CD8-positive, alpha-beta memory T cell (primary cell): ENCODE data around the gene CD36. TPM values are rescaled to one million over a fixed set of nuclear protein-coding genes. Genes with fewer than 3 reads are reported as not detected.

Source experiments
- CTCF ChIA-PET: fragments of 350-600 bp; sonication (Branson Sonifier 250); formaldehyde crosslinking; loops from one replicate; lab custom pipeline; 2021; ENCODE audit warnings: antibody characterized with exemption; lab: Charles Lee
- POLR2A ChIA-PET: fragments of 350-600 bp; sonication (Branson Sonifier 250); formaldehyde crosslinking; loops from one replicate; lab custom pipeline; 2021; ENCODE audit warnings: antibody characterized with exemption; lab: Charles Lee
- DNase-seq, 5 donors: peaks; one replicate each; pipeline versions ENCODE4 v3.0.0 to v3.0.0-alpha.2; 2020 to 2022; ENCODE audit warnings: mixed read lengths in 1 of 5
- H3K27ac ChIP-seq: one replicate; pipeline ENCODE4 v1.7.0; 2013; ENCODE audit warnings: low read depth, mild to moderate bottlenecking, low read length, moderate library complexity
- H3K27me3 ChIP-seq: 2 replicates; pipeline ENCODE4 v1.7.0; 2013; ENCODE audit warnings: low read length, mild to moderate bottlenecking; ENCODE audit not compliant: insufficient read depth, poor library complexity, severe bottlenecking
- H3K36me3 ChIP-seq: 2 replicates; pipeline ENCODE4 v1.7.0; 2013; ENCODE audit warnings: mild to moderate bottlenecking, low read length, moderate library complexity; ENCODE audit not compliant: insufficient read depth
- H3K4me1 ChIP-seq: 2 replicates; pipeline ENCODE4 v1.7.0; 2013; ENCODE audit warnings: mild to moderate bottlenecking, low read length, moderate library complexity; ENCODE audit not compliant: insufficient read depth
- H3K4me3 ChIP-seq: 2 replicates; pipeline ENCODE4 v1.7.0; 2013; ENCODE audit warnings: mild to moderate bottlenecking, low read length
- H3K9me3 ChIP-seq: 2 replicates; pipeline ENCODE4 v1.7.0; 2013; ENCODE audit warnings: mild to moderate bottlenecking, low read length
- H3K27ac Mint-ChIP-seq, 8 donors: one replicate each; pipeline ENCODE4 v1.8.0; 2020 to 2021; ENCODE audit warnings: mixed read lengths in 8 of 8, mild to moderate bottlenecking in 6 of 8, inconsistent platforms in 3 of 8, moderate library complexity in 3 of 8
- H3K27me3 Mint-ChIP-seq, 2 donors: one replicate each; pipeline ENCODE4 v1.8.0; 2020 to 2021; ENCODE audit warnings: mixed read lengths in 2 of 2, mild to moderate bottlenecking in 1 of 2, moderate library complexity in 1 of 2
- H3K36me3 Mint-ChIP-seq, 3 donors: one replicate each; pipeline ENCODE4 v1.8.0; 2020 to 2021; ENCODE audit warnings: mixed read lengths in 3 of 3, inconsistent platforms in 1 of 3, mild to moderate bottlenecking in 1 of 3
- H3K4me1 Mint-ChIP-seq, 3 donors: one replicate each; pipeline ENCODE4 v1.8.0; 2020 to 2021; ENCODE audit warnings: mixed read lengths in 3 of 3, inconsistent platforms in 1 of 3, mild to moderate bottlenecking in 1 of 3
- H3K4me3 Mint-ChIP-seq, 7 donors: one replicate each; pipeline ENCODE4 v1.8.0; 2020 to 2021; ENCODE audit warnings: mixed read lengths in 7 of 7, mild to moderate bottlenecking in 6 of 7, moderate library complexity in 4 of 7, inconsistent platforms in 2 of 7
- H3K9me3 Mint-ChIP-seq, 5 donors: one replicate each; pipeline ENCODE4 v1.8.0; 2020 to 2022; ENCODE audit warnings: mixed read lengths in 5 of 5, mild to moderate bottlenecking in 3 of 5, moderate library complexity in 2 of 5, inconsistent platforms in 1 of 5
- polyA plus RNA-seq: library from polyadenylated mRNA; unstranded; fragments of 300-500 nt; fragmentation: Illumina TruSeq; gene quantifications from one replicate; pipeline ENCODE4 v1.2.3, GENCODE V29; 2021
- total RNA-seq, 2 experiments: library from RNA; stranded (reverse); gene quantifications; one replicate each; pipeline ENCODE4 v1.2.3, GENCODE V29; 2021

The CD36 gene
- total and polyA plus RNA-seq, 3 experiments from 2014 or later, result 4.6 to 4.7 TPM; not detected in 1

DNA sequence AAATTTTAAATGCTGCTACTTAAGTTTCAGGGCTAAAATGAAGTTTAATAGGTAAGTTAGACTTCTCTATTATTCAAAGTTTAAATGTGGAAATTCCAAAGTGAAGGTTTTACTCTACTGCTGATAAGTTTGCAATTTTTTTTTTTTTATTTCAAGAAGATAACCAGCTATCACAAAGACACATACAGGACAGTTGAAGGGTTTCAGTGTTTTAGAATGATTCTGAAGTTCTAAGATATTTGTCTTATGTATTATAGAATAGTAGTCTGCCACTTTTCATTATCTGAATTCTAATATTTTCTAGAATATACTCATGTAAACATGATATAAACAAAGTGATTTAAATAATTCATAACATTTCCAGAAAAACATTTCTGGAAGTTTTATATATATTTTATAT is 7.0 kb upstream of the CD36 start:
- Mint-ChIP-seq H3K27me3 (no peaks in the 10 kb centered on the region), H3K27ac (no peak overlapping the region), H3K4me3 (no peak overlapping the region), H3K4me1 (no peaks in the 10 kb centered on the region), H3K9me3 (peaks cover 0 to 7% (median 3%) of the 10 kb centered on the region in 5 donors), H3K36me3 (no peaks in the 10 kb centered on the region)
- Histone ChIP-seq H3K27ac (no peak overlapping the region), H3K9me3 (no peaks in the 10 kb centered on the region), H3K27me3 (no peaks in the 10 kb centered on the region), H3K4me3 (no peak overlapping the region), H3K4me1 (no peaks in the 10 kb centered on the region), H3K36me3 (no peaks in the 10 kb centered on the region)
- POLR2A ChIA-PET, result no interaction called here
- no peak for DNase-seq
- CTCF ChIA-PET, result no interaction called here

DNA sequence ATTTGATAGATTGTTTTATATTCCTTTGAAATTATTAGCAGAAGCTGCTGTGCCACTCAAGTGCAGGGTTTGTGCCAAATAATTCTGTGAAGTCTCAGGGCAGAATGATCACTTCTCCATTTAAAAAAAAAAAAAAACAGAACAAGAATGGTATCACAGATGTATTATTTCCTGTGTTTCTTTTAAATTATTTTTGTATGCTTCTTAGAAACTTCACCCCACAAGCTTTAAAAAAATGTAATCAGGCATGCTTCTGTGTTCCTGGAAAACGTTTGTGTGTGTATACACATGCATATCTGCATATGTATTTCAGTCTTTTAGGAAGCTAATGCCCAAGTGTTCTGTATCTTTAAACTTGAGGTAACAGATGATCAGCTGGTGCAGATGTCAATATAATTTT is 6.3 kb upstream of the CD36 start:
- ChIA-PET CTCF (no interaction called here), POLR2A (no interaction called here)
- H3K4me1 ChIP-seq, result no peaks in the 10 kb centered on the region
- H3K4me3 ChIP-seq, result no peak overlapping the region
- no peak for DNase-seq
- no peaks in the 10 kb centered on the region for H3K9me3 ChIP-seq
- no peaks in the 10 kb centered on the region for H3K27me3 Mint-ChIP-seq
- H3K36me3 Mint-ChIP-seq, result no peaks in the 10 kb centered on the region
- no peak overlapping the region for H3K27ac Mint-ChIP-seq
- H3K27me3 ChIP-seq, result no peaks in the 10 kb centered on the region
- no peaks in the 10 kb centered on the region for H3K36me3 ChIP-seq
- no peak overlapping the region for H3K4me3 Mint-ChIP-seq
- H3K9me3 Mint-ChIP-seq, result peaks cover 0 to 7% (median 3%) of the 10 kb centered on the region in 5 donors
- H3K4me1 Mint-ChIP-seq, result no peaks in the 10 kb centered on the region
- H3K27ac ChIP-seq, result no peak overlapping the region

DNA sequence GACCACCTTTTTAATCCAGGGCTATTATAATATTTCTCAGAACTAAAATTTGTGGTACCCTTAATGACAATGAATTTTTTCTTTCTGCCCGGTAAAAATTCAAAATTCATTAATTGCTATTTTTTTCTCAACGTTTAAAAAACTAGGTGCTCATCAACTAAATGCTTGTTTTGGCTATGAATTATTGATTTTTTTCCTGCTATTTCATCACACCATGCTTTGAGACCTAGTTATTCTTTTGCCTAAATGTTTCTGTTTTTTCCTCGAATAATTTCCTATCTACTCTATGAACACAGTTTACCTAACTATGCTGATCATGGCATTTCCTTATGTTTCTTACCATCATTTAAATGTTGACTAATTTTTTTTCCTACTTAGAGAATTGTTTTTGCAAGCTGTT is 5.6 kb upstream of the CD36 start:
- no peaks in the 10 kb centered on the region for H3K4me1 ChIP-seq
- H3K4me3 ChIP-seq, result no peak overlapping the region
- no peak overlapping the region for H3K27ac ChIP-seq
- H3K9me3 ChIP-seq, result no peaks in the 10 kb centered on the region
- H3K27me3 Mint-ChIP-seq, result no peaks in the 10 kb centered on the region
- ChIA-PET CTCF (no interaction called here), POLR2A (no interaction called here)
- no peaks in the 10 kb centered on the region for H3K36me3 Mint-ChIP-seq
- H3K4me1 Mint-ChIP-seq, result no peaks in the 10 kb centered on the region
- H3K27ac Mint-ChIP-seq, result no peak overlapping the region
- H3K36me3 ChIP-seq, result no peaks in the 10 kb centered on the region
- DNase-seq, result no peak
- H3K4me3 Mint-ChIP-seq, result no peak overlapping the region
- no peaks in the 10 kb centered on the region for H3K27me3 ChIP-seq
- peaks cover 0 to 7% (median 3%) of the 10 kb centered on the region in 5 donors for H3K9me3 Mint-ChIP-seq

DNA sequence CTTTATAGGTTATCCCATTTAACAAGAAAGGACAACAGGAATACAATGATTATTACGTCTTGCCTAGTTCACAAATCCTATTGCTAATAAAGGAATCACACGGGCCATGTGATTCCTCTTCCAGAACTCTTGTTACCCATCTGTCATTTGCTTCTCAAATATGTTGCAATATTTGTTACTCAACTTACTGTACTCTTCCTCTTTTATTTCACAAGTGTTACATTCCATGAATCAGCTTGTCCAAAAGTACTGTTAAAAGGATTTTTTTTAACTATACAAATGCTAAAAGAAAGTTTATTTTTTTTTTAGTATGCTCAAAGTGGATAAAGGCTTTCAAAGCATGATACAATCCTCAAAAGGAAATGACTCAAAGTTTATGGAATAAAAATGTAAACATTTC is 3.9 kb upstream of the CD36 start:
- Histone ChIP-seq H3K4me1 (no peaks in the 10 kb centered on the region), H3K36me3 (no peaks in the 10 kb centered on the region), H3K9me3 (no peaks in the 10 kb centered on the region), H3K27me3 (no peaks in the 10 kb centered on the region), H3K4me3 (no peak overlapping the region), H3K27ac (no peak overlapping the region)
- Mint-ChIP-seq H3K4me1 (no peaks in the 10 kb centered on the region), H3K4me3 (no peak overlapping the region), H3K36me3 (no peaks in the 10 kb centered on the region), H3K27ac (no peak overlapping the region), H3K27me3 (no peaks in the 10 kb centered on the region), H3K9me3 (peaks cover 0 to 7% (median 2%) of the 10 kb centered on the region in 5 donors)
- ChIA-PET POLR2A (no interaction called here), CTCF (no interaction called here)
- no peak for DNase-seq

DNA sequence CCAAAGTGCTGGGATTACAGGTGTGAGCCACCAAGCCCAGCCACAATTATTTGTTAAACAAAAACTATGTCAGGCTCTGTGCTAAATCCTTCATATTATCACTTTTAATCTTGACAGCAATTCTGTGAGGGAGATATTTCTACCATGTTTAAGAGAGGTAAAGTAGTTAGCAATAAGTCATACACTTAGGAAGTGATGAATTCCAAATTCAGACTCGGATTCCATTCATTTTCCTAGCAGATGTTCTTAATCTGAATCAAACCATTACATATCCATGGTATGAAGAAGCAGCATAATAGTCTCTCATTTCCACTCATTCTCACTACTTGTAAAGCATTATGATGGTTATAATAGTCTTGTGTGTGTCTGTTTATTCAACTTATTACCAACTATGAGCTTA is 2.9 kb upstream of the CD36 start:
- H3K36me3 ChIP-seq, result no peaks in the 10 kb centered on the region
- no peak overlapping the region for H3K4me3 ChIP-seq
- Mint-ChIP-seq H3K36me3 (no peaks in the 10 kb centered on the region), H3K9me3 (peaks cover 0 to 7% (median 4%) of the 10 kb centered on the region in 5 donors), H3K4me3 (no peak overlapping the region), H3K27ac (no peak overlapping the region), H3K27me3 (no peaks in the 10 kb centered on the region), H3K4me1 (no peaks in the 10 kb centered on the region)
- no peaks in the 10 kb centered on the region for H3K4me1 ChIP-seq
- no peak for DNase-seq
- no peak overlapping the region for H3K27ac ChIP-seq
- ChIA-PET CTCF (no interaction called here), POLR2A (no interaction called here)
- H3K27me3 ChIP-seq, result no peaks in the 10 kb centered on the region
- no peaks in the 10 kb centered on the region for H3K9me3 ChIP-seq

DNA sequence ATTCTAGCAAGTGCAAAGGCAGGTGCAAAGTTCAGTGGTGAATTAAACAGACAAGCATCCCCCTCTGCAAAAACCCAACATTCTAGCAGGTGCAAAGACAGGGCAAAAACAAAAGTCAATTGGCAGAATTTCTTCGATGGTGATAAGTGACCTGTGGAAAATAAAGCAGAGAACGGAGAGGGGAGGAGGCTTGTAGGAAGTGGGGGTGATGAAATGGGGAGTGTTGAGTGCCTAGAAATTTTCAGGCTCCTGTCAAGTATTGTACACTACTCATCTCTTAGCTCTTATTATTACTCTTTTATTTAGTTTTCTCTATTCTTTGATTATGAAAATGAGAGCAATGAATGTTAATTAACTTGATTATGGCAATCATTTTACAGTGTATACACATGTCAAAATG is 2.4 kb upstream of the CD36 start:
- no peak for DNase-seq
- Mint-ChIP-seq H3K27ac (no peak overlapping the region), H3K4me1 (no peaks in the 10 kb centered on the region), H3K4me3 (no peak overlapping the region), H3K36me3 (no peaks in the 10 kb centered on the region), H3K9me3 (peaks cover 0 to 7% (median 4%) of the 10 kb centered on the region in 5 donors), H3K27me3 (no peaks in the 10 kb centered on the region)
- no peak overlapping the region for H3K4me3 ChIP-seq
- H3K4me1 ChIP-seq, result no peaks in the 10 kb centered on the region
- no peaks in the 10 kb centered on the region for H3K9me3 ChIP-seq
- ChIA-PET CTCF (no interaction called here), POLR2A (no interaction called here)
- no peaks in the 10 kb centered on the region for H3K27me3 ChIP-seq
- H3K36me3 ChIP-seq, result no peaks in the 10 kb centered on the region
- no peak overlapping the region for H3K27ac ChIP-seq

DNA sequence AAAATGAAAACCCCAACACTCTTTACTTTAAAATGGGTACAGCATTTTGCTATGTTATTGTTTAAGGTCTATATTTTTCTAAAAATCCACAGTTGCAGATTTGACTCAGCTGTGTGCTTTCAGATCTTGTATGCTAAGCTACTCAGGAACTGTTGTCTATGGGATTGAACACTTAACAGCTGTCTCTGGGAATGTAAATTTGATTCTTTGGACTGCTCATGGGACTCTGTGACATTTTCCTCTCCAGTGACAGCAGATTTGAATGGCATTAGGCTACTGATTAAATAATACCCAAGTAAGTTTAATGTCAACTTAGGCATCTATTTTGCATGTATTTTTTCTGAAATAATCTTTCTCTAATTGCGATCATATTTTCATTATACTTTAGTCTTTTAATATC is 1.7 kb upstream of the CD36 start:
- Histone ChIP-seq H3K4me3 (no peak overlapping the region), H3K27me3 (no peaks in the 10 kb centered on the region), H3K4me1 (no peaks in the 10 kb centered on the region), H3K9me3 (no peaks in the 10 kb centered on the region), H3K27ac (no peak overlapping the region), H3K36me3 (no peaks in the 10 kb centered on the region)
- H3K4me1 Mint-ChIP-seq, result no peaks in the 10 kb centered on the region
- H3K27ac Mint-ChIP-seq, result no peak overlapping the region
- ChIA-PET POLR2A (no interaction called here), CTCF (no interaction called here)
- no peak for DNase-seq
- H3K9me3 Mint-ChIP-seq, result peaks cover 0 to 7% (median 4%) of the 10 kb centered on the region in 5 donors
- H3K36me3 Mint-ChIP-seq, result no peaks in the 10 kb centered on the region
- H3K27me3 Mint-ChIP-seq, result no peaks in the 10 kb centered on the region
- H3K4me3 Mint-ChIP-seq, result no peak overlapping the region

DNA sequence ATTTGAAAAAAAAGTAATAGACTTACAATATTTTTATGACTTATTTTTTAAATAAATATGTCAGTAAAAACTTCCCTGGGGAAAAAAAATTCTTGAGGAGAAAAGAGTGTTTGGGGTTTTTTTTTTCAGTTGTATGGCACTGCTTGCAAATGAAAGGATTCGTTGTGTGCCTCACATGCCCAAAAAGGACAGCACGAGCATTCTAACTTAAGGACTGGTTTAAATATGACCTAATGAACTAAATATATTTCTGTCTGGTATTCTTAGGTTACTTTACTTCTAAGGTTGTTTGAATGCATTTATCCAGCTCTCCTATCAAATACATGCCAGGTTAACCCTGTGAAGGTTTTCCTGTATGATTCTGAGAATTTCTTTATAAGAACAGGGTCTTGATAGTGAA is 988 bp upstream of the CD36 start:
- no peak overlapping the region for H3K27ac Mint-ChIP-seq
- POLR2A ChIA-PET, result no interaction called here
- H3K27me3 Mint-ChIP-seq, result no peaks in the 10 kb centered on the region
- Histone ChIP-seq H3K4me1 (no peaks in the 10 kb centered on the region), H3K36me3 (no peaks in the 10 kb centered on the region), H3K9me3 (no peaks in the 10 kb centered on the region), H3K27ac (no peak overlapping the region), H3K4me3 (no peak overlapping the region), H3K27me3 (no peaks in the 10 kb centered on the region)
- peaks cover 0 to 7% (median 6%) of the 10 kb centered on the region in 5 donors for H3K9me3 Mint-ChIP-seq
- no peak overlapping the region for H3K4me3 Mint-ChIP-seq
- no peaks in the 10 kb centered on the region for H3K4me1 Mint-ChIP-seq
- CTCF ChIA-PET, result no interaction called here
- H3K36me3 Mint-ChIP-seq, result no peaks in the 10 kb centered on the region
- DNase-seq, result no peak

DNA sequence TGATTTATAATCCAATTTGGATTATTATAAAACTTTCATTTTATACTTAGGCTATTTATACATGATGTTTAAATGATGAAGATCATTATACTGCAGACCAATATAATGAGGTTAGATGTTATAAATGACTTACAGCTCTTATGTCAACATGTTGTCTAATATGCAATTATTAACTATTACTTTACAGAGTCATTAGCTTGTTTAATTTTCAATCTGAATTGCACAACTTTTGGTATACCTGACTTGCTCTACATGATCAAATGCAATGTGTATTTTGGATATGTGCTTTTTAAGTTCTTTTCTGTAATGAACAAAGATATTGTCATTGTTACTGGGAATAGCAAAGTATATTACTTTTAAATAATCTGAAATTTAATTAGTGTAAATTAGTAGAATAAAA is 569 bp downstream of the CD36 start:
- peaks cover 0 to 6% (median 3%) of the 10 kb centered on the region in 5 donors for H3K9me3 Mint-ChIP-seq
- H3K4me3 ChIP-seq, result no peak overlapping the region
- CTCF ChIA-PET, result no interaction called here
- POLR2A ChIA-PET, result no interaction called here
- no peaks in the 10 kb centered on the region for H3K27me3 Mint-ChIP-seq
- no peak for DNase-seq
- H3K4me1 ChIP-seq, result no peaks in the 10 kb centered on the region
- H3K36me3 ChIP-seq, result no peaks in the 10 kb centered on the region
- no peak overlapping the region for H3K4me3 Mint-ChIP-seq
- no peak overlapping the region for H3K27ac Mint-ChIP-seq
- H3K27me3 ChIP-seq, result no peaks in the 10 kb centered on the region
- H3K27ac ChIP-seq, result no peak overlapping the region
- H3K9me3 ChIP-seq, result no peaks in the 10 kb centered on the region
- no peaks in the 10 kb centered on the region for H3K4me1 Mint-ChIP-seq
- H3K36me3 Mint-ChIP-seq, result no peaks in the 10 kb centered on the region
